GM12865 (cell line): Measurements from ENCODE around the gene C1orf21.

Experiments
- DNase-seq: peaks from one replicate; pipeline ENCODE4 v3.0.0; 2010; ENCODE audit warnings: low read depth
- H3K4me3 ChIP-seq: 2 replicates; pipeline ENCODE4 v1.5.1; 2011; ENCODE audit warnings: mild to moderate bottlenecking, low read depth, low read length, control low read depth
- CTCF ChIP-seq: IDR thresholded peaks from 2 replicates; pipeline ENCODE4 v1.5.1; 2011; ENCODE audit warnings: low read length, control low read depth, low read depth, inconsistent platforms; ENCODE audit not compliant: insufficient read depth; ENCODE audit errors: missing control alignments

The C1orf21 gene

GRCh38 chr1:184559117-184559713, 172.4 kb downstream of the C1orf21 start:
- no peak for DNase-seq
- no peak for TF ChIP-seq CTCF
- H3K4me3 ChIP-seq = no peak overlapping the region

- no peak for TF ChIP-seq CTCF
- no peak overlapping the region for H3K4me3 ChIP-seq
- no peak for DNase-seq
These were observed 176.0 kb downstream of the C1orf21 start for GRCh38 chr1:184562806-184563205.

- DNase-seq = peak; percentile 41
- TF ChIP-seq CTCF = peak; percentile 30
- H3K4me3 ChIP-seq = no peak overlapping the region
These were observed 176.5 kb downstream of the C1orf21 start for GRCh38 chr1:184563308-184563707.

GRCh38 chr1:184567009-184567408, 180.2 kb downstream of the C1orf21 start:
- no peak for DNase-seq
- H3K4me3 ChIP-seq = no peak overlapping the region
- TF ChIP-seq CTCF = no peak

- DNase-seq = peak; percentile 52
- no peak for TF ChIP-seq CTCF
- no peak overlapping the region for H3K4me3 ChIP-seq
These were observed 180.8 kb downstream of the C1orf21 start for GRCh38 chr1:184567637-184568036.

GRCh38 chr1:184568148-184568547, 181.3 kb downstream of the C1orf21 start:
- TF ChIP-seq CTCF = no peak
- no peak for DNase-seq
- H3K4me3 ChIP-seq = no peak overlapping the region

GRCh38 chr1:184569106-184569505, 182.3 kb downstream of the C1orf21 start:
- DNase-seq = no peak
- no peak for TF ChIP-seq CTCF
- no peak overlapping the region for H3K4me3 ChIP-seq
